NCI-H82 treated with DMSO at 0.1 percent for 48 hours (cell line): Measurements from ENCODE around the gene GABRG2.
"Not testable (repeated sequence)": the region's sequence is repeated elsewhere in the genome, so short reads cannot be mapped to it uniquely, and the experiment has no call there.

Experiments
- DNase-seq: peaks from one replicate; lab custom pipeline; 2025; ENCODE audit not compliant: unreplicated experiment; lab: John Stamatoyannopoulos, UW

Gene GABRG2

DNA sequence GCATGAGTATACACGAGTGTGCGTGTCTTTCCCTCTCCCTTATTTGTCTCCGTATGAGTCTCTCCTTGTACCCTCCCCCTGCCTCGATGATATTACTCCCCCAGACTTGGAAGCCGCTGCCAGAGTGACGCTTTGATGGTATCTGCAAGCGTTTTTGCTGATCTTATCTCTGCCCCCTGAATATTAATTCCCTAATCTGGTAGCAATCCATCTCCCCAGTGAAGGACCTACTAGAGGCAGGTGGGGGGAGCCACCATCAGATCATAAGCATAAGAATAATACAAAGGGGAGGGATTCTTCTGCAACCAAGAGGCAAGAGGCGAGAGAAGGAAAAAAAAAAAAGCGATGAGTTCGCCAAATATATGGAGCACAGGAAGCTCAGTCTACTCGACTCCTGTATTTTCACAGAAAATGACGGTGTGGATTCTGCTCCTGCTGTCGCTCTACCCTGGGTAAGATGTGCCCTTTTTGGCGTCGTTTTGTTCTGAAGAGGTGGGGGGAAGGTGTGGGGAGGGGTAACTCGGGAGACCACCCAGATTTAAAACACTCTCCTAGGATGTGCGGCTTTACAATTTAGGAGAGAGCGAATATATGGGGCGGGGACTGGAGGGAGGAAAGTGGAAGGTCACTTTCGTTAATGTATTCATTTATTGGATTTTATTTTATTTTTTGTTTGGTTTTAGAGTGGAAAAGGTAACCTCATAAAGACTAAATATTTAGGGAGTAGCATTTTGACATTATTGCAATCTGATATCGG is at the start of gene GABRG2:
Gene GABRG2 (plus strand): TSS at position 119 of the 757 bp plus-strand sequence. CDS start 227 bp downstream, at position 346.
- no peak for DNase-seq

DNA sequence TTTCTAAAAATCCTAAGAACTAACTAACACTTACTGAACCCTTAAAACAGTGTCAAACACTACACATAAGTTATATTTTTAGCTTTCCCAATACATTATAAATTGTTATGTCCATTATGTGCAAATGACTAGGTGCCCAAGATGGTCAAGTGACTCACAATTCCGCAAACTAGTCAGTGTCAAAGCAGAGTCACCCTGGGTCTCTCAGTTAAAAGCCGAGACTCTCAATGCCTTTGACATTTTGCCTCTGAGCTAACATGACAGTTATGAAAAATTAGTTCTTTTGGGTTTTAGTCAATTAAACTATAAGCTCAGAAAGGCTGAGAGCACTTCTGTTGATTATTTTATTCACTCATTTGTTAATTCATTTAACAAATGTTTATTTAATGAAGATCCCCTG is 42.3 kb upstream of the GABRG2 start:
- no peak for DNase-seq

DNA sequence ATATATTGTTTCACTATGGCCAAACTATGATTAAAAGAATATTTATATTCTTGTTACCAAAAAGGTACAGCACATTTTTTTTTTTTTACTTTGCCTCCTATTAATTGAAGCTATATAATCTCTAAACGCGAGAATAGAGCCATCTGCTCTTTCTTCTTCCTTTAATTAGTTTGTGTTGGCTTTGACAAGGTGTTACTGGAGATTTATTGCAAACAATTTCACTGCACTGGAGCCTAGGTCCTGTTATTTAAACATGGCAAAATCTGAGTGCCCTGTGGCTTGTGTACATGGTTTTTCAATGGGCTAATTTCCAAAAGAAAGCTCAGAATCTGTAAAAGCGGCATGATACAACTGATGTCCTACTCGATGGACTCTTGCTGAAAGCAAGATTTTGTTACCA is 40.8 kb upstream of the GABRG2 start:
- DNase-seq, result peak; percentile 29

DNA sequence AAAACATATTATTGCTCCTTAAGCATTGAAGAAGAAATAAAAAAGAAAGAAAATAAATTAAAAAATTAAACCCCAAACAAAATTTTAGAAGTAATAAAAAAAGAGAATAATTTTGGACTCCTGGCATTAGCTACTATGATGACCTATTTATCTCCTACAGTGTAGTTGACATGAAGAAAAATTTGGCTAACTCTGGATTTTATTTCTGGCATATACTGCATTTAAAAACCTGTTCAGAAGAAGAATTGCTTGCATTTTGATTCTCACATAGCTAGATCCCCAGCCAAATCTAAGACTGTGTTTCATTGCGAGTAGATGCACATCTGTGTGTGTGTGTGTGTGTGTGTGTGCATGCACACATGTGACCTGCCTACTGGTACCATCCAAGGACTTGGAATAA is 30.1 kb upstream of the GABRG2 start:
- no peak for DNase-seq

DNA sequence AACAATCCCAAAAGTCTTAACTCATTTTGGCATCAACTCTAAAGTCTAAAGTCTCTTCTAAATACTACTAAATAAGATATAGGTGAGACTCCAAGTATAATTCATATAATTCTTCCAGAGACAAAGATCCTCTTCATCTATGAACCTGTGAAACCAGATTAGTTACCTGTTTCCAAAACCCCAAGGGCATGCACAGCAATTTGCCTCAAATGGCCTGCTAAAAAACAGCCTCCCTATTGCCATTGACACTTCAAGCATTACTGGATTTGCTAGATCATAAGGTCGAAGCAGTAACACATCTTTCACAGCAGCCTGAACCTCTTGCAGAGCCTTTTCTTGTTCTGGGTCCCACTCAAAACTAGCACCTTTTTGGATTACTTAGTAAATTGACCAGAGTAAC is 20.3 kb upstream of the GABRG2 start:
- no peak for DNase-seq

DNA sequence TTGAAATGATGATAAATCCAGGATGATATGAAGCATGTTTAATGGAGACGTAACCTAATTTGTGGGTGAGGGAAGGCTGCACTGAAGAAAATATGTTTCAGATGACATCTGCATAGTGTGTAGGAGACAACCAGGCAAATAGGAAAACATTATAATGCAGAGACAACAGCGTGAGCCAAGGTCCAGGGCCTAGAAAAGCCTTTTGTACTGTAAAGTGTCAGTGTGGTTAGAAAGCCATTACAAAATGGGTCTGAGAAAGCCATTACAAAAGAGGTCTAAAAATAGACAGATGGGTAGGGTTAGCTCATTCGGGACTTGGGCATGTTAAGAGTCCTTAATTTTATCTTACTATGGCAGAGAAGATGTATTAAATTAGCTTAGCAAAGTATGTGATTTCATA is 14.9 kb upstream of the GABRG2 start:
- DNase-seq, result no peak

DNA sequence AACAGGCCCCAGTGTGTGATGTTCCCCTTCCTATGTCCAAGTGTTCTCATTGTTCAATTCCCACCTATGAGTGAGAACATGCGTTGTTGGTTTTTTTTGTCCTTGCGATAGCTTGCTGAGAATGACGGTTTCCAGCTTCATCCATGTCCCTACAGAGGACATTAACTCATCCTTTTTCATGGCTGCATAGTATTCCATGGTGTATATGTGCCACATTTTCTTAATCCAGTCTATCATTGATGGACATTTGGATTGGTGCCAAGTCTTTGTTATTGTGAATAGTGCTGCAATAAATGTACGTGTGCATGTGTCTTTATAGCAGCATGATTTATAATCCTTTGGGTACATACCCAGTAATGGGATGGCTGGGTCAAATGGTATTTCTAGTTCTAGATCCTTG is 12.5 kb upstream of the GABRG2 start:
- not testable (repeated sequence) for DNase-seq

DNA sequence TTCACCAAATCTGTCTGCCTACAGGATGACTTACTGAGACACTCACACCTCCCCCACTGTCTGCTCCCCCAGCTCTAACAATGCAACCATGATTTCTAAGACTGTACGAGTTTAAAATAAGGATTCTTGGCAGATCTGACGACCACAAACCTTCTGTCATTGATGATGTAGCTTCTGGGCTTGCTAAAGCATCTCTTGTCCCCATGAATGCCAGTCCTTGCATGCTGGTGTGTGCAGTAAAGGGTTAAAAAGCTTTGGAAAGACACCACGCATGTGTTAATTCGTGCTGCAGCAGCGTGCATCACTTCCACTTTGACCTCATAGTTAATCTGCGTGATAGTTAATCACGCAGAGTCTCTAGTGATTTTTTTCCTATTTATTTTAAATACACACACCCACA is 411 bp upstream of the GABRG2 start:
- DNase-seq, result no peak

DNA sequence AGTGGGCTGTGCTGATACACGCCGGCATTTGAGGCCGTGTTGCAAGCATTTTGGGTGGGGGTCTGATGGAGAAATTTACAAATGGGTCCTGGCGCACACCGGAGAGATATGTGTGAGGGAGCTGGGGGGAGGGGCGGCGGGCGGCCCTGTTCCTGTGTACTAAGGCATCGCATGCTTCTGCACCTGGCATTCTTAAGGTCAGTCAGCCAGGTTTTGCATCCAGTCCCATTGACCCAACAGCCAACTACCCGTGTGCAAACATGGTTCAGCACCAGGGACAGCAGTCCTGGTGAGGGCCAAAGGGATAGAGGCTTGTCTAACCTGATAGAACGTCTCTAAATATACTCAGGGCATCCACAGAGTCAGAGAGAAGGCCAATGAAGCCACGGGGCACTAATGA is 839 bp downstream of the GABRG2 start:
- DNase-seq, result no peak

DNA sequence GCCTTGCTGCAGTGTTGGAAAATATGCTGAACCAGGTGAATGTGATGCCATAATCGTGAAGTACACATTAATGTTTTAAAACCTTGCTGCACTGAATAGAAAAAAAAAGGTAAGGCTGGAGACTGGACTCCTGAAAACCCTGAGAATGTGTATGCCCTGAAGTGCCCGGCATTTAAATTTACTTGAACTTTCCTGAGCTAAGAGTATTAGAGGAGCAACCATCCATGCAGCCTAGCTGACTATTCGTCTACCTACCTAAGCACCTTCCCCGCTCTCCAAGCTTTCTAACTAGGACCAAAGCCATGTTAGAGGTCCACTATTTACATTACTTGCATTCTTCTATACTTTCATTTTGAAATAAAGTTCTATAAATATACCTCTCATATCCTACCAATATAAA is 1.4 kb downstream of the GABRG2 start:
- DNase-seq, result no peak

DNA sequence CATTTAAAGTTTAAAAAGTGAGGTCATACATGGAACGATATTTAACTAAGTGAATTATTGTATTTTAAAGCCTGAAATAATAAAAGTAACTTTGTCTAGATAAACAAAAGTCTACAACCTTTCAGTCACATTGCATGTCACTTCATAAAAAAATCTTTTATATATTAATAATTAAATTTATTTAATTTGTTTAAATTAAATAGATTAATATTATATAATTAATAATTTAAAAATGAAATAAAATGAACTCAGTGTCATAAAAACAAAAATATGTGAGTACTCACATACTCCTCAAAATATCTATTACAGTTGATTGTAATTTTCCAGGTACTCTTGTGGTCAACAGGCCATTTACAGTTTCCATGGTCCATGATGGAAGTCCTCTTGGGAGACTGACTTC is 11.2 kb downstream of the GABRG2 start:
- no peak for DNase-seq

DNA sequence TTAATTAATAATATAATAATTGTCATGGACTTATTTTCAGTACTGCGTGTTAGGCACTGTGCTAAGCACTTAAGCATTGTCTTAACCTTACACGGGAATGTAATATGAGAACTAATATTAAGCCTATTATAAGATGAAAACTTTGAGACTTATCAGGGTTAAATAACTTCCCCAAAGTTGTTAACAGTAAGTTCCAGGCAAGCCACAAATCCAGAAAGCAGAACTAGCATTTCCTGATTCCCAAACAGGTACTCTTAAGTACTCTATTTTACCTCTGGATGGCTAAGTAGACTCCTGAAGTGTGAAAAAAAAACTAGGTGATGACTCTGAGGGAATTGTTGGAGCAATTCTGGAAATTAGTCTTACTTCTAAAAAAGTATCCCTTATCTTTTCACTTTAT is 23.8 kb downstream of the GABRG2 start:
- no peak for DNase-seq

DNA sequence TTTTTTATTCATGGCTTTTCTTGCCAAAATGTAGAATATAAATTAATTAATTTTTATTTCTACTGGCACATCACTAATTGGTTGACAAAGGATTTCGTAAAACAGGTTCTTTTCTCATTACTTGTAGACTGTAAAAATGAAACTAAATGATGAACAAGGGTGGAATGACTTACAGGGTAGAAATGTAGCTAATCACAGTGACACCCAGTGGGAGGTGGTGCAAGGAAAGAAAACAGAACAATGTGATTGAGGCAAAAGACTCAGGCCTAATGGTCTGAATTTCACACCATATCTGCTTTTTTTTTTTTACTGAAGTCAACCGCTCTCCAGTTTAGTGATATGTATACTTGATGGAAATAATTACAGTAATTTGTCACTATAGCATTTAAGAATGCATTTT is 28.9 kb downstream of the GABRG2 start:
- no peak for DNase-seq

DNA sequence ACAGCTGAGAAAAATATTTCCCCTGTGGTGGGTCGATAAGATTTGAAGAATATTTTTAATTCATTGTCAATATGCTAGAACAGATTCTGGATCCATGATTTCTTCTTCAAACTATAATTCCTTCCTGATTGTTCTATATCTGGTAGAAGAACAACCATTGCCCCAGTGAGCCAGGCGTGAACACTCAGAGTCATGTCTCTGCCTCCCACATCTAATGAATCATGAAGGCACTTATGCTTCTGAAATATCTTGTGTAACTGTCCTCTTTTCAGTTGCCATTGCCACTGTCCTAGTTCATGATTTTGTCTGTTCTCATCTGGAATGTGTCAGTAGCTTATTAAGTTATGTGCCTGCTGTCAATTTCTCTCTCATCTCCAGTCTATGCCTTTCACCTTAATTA is 40.0 kb downstream of the GABRG2 start:
- DNase-seq, result no peak

DNA sequence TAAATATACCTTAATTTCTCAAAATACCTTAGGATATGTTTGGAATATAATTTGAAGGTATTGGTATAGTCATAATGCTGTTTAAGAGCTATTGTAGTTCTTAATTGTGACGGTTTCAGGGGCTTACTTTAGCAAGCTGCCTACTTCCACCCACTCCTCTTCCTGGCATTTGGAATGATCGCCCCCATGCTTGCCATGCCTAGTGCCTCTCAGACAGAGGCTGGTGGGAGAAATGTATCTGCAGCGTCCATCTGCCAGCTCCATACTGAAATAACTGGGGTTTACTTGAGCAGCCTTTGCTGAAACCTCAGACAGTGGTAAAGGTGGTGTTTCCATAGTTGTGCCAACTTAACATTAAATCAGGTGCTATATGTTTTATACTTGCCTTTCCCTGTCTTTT is 52.2 kb downstream of the GABRG2 start:
- DNase-seq, result no peak

DNA sequence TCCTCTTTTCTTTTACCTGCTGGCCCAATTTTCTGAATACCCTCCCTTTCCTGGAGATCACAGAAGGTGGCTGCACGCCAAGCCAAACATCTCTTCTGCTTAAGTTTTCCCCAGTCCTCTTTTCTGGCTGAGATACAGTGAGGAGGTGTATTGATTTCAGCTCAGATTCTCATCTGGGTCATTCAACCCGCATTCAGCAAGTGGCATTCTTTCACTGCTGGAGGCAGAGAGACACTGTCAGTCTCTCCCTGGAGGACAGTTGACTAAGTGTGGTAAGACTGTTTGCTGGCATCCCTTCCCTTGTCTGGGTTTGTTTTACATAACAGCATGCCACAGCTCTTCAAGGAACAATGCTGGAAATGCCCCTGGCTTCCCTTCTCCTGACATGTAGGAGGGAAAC is 60.5 kb downstream of the GABRG2 start:
- no peak for DNase-seq

DNA sequence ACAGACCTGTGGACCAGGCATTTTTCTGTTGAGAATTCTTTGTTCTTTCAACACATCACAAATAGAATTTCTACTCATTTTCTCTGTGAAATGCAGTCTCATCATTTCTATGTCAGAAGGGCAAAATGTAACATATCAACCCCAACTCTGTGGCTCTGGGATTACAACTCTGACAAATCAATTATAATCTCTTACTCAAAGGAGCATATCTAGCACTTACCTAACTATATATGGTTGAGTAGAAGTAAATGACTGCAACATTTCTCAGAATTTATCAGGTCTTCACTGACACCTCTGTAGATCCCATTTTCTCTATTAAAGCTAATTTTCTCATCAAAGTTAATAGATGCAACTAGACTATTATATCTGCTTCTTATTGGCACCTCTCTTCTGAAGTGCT is 64.8 kb downstream of the GABRG2 start:
- DNase-seq, result no peak

DNA sequence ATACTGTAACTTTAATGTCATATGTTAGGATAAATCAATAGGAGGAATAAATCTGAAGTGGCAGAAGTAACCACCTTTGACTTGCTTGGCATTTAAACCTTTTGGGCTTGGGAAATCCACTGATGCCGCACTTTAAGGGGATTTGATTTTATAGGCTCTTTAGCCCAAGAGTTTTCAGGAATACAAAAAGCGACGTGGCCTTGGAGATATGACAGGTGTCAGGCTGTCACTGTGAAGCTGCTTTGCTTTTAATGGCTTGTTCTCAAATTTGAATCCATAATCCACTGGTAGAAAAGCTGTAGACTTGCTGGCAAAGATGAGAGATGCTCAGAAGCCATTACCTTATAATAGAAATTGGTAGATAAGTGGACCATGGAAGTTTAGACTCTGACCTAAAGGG is 71.6 kb downstream of the GABRG2 start:
- DNase-seq, result no peak

DNA sequence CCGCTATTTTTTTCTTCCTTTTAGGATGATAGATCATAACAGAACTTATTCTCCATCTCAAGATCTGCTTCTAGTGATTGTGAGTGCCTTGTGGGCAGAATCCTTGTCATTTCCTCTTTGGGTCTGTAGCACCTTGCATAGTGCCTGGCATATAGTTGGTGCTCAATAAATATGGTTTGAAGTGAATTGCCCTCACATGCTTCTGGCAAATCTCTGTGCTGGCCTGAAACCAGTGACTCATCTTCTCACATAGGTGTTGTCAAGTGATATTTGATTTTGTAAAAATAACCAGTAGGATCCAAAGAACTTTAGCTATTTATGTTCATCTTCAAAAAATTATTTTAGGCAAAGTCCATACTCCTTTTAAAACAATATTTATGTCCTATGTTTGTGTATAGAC is 86.7 kb downstream of the GABRG2 start:
- DNase-seq, result no peak

DNA sequence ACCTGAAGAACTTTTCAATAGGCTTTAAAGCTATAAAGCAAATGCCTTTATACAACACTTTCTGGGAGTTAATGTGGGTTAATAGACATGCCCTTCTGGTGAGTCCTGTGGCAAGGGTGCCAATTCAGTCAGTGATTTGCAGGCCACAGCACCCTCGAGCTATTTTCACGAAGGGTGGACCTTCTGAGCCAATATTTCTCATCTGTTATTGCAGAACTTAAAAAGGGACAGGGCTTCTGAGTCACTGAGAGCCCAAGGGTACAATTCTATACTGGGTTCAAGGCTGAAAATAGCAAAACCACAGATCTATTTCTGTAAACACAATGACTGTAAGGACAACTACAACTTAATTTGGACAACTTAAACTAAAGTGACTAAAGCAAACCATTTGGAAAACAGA is 92.8 kb downstream of the GABRG2 start:
- DNase-seq, result no peak

DNA sequence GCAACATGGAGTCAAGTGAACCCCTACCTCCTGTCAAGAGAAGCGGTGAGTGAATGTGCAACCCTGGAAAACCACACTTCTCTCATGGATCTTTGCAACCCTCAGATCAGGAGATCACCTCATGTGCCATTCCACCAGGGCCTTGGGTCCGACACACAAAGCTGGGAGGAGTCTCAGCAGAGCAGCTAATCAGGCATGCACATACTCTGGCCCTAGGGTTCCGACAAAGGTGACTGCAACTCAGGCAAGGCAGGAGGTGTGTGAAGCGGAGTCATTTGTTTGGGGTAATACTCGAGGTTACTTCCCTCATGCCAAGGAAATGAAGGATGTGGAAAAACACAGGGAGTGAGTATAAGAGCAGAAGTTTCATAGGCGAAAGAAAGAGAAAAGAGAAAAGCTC is 96.1 kb downstream of the GABRG2 start:
- no peak for DNase-seq

DNA sequence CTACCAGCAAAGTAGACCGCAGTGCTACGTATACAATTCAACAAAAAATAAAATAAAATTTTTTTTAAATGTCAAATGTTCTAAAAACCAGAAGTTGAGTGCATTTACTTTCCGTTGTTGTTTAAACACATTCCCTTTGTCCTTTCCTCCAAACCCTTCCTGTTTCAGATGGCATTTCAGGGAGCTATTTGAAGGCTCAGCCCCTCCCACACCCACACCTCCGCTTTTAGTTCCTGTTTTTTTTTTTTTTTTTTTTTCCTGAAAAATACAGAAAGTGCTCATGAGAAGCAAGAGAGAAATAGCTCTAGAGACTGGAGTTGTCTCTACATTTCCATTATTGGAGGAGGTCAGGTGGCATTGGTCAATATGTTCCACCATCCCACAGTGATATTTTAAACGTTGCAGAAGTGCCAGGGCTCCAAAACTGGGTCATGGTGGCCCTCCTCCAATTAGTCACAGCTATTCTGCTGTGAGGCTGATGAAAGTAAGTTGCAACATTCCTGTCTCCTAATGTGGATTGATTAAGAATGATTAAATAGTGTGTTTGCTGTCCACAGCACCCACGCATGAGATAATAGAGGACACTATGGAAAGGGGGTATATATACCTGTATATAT is 106.9 kb downstream of the GABRG2 start:
- no peak for DNase-seq

DNA sequence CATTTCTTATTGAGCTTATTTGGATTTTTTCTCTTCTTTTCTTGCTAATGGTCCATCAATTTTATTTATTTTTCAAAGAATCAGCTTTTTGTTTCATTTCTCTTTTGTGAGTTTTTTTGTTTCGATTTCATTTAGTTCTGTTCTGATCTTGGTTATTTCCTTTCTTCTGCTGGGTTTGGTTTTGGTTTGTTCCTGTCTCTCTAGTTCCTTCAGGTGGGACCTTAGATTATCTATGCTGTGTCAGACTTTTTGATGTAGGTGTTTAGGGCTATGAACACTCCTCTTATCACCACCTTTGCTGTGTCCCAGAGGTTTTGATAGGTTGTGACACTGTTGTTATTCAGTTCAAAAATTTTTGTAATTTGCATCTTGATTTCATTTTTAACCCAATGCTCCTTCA is 119.8 kb downstream of the GABRG2 start:
- DNase-seq, result no peak
